ENCODE results near the gene ST7L.

Gene ST7L

DNA sequence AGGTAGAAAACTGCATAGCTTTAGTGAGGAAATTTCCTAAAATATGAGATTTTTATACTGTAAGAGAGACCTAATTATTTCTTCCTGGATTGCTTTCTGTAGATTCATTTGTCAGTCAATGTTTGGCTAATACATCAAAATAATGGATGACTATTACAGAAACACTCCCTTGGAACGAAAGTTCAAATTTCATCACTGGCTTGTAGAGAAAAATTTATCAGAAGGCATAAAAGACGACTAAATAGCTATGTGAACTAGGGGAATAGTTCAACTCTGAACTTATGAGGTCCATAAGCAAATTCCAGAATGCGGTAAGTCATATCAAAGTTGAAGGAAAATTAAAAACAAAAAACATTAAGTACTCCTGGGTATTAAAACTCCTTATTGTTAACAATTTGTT lies 74.2 kb downstream of the ST7L start:
- DNase-seq = no peak

- DNase-seq = no peak
Measured at GRCh38 chr1:112544011-112544688, 74.8 kb downstream of the ST7L start.

DNA sequence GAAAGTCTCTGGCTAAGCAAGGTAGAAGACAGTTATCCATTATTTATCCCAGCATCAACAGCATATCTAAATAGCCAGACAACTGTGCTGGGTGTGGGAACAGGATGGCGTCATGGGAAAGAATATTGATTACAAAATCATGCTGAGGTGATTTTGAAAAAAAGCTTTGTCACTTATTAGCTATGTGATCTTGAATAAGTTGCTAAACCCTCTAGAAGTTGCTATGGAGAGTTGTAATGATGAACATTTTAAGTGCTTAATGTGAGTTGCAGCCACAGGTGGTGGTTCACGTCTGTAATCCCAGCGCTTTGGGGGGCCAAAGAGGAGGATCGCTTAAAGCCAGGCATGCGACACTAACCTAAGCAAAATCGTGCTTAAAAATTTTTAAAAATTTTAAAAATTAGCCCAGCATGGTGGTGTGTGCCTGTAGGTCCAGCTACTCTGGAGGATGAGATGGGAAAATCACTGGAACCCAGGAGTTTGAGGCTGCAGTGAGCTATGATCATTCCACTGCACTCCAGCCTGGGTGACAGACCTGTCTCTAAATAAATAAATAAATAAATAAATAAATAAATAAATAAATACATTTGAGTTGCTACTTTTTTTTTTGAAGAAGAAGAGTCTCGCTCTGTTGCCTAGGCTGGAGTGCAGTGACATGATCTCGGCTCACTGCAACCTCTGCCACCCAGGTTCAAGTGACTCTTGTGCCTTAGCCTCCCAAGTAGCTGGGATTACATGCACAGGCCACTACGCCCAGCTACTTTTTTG lies 76.6 kb downstream of the ST7L start:
- DNase-seq = no peak

- no peak for DNase-seq
Measured at GRCh38 chr1:112541299-112541698, 77.6 kb downstream of the ST7L start.

DNA sequence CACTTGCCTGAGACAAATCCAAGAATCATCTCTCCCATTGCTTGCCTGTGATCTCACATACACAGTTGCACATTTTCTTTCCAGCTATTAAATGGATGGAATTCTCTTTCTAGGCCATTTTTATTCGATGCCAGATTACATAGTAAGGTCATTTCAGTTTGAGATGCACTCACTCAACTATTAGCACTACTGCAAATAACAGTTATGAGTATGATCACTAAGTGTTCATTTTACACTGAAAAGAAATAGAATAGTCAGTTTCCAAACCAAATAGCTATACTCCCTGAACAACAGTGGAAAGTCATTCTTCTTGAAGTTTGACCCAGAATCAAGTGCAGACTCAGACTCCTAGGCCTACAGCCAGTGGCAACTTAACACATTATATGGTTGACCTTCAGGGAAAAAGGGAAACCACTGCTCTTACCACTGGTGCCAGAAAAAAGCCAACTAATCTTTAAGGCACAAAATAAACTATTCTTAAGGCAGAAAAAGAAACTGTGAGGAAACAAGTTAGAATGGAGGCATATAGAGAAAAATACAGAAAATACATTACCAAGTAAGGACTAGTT lies 78.6 kb downstream of the ST7L start:
- no peak for DNase-seq

- no peak for DNase-seq
Measured at GRCh38 chr1:112538883-112539282, 80.1 kb downstream of the ST7L start.

- DNase-seq = no peak
Measured at GRCh38 chr1:112537456-112537855, 81.5 kb downstream of the ST7L start.

- no peak for DNase-seq
Measured at GRCh38 chr1:112536561-112536960, 82.4 kb downstream of the ST7L start.

- DNase-seq = no peak
Measured at GRCh38 chr1:112533029-112533428, 85.9 kb downstream of the ST7L start.

DNA sequence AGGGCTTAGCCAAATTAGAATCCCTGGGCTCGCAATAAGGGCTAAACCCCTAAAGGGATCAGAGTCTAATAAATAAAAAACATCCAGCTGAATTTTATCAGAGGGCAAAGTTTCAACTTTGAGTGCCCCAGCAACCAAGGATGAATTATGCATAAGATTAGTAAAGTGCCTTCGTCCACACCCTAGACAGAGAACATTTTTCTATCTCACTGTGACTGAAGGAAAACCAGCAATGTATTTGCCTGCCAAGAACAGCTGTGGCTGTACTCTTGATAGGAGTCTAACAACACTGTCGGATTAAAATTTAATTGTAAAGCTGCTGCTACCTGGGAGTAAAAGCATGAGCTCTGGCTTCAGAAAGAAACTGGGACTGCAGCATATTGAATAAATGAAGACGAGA lies 86.9 kb downstream of the ST7L start:
- DNase-seq = no peak

- no peak for DNase-seq
Measured at GRCh38 chr1:112530832-112531231, 88.1 kb downstream of the ST7L start.

DNA sequence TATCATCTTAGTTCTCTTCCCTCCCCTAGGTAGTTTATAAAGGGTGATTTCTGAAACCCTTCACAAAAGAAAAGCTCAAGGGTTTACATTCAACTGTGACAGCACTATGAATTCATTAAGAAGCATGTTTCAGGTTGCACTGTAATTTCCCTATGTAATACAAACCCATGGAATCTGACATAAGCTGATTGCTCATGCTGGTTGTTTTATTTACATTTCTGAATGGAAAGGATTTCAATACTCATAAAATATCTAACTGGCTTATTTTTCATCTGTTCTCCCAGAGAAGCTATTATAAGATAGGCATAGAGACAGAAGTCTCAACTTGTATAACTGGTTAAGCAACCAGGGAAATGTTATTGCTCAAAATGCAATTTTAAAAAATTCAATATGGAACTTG lies 89.6 kb downstream of the ST7L start:
- DNase-seq = no peak

GRCh38 chr1:112528076-112528475 lies 90.9 kb downstream of the ST7L start:
- no peak for DNase-seq

- no peak for DNase-seq
Measured at GRCh38 chr1:112527266-112528010, 91.5 kb downstream of the ST7L start.

- DNase-seq = no peak
Measured at GRCh38 chr1:112524986-112525385, 94.0 kb downstream of the ST7L start.

DNA sequence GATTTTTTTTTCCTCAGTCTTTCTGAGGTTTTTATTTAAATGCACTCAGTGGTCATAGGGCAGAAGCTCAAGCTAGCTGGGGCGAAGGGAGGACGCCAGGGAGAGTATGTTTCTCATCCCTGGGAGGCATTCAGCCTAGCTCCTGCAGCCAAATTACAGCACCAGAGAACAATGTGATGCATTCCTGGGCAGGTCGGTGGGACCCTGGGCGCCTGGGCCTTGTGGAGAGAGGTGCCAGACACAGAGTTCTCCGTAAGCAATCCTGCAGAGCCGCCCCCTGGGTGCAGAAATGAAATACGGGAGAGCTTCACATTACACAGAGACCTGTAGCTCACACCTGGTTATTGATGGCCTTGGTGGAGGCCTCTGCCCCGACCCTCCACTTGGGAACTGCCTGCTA lies 94.7 kb downstream of the ST7L start:
- DNase-seq = no peak

DNA sequence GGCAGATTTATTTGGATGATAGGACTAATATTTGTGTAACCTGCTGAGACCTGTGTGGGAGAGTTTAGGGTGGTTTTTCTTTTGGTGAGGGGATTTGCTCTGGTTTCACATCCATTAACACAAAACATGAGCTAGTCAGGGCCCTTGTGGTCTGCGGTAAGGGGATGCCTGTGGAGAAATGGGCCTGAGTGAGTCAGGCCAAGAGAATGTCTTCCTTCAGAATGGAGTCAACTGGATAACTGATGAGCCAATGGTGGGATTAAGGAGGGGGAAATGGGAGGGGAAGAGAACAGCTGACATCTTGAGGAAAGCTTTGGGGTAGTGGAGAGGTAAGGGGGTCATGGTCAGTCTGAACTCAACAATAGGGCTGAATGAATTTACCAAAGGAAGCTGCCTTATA lies 96.3 kb downstream of the ST7L start:
- no peak for DNase-seq

- no peak for DNase-seq
Measured at GRCh38 chr1:112520166-112520565, 98.8 kb downstream of the ST7L start.

DNA sequence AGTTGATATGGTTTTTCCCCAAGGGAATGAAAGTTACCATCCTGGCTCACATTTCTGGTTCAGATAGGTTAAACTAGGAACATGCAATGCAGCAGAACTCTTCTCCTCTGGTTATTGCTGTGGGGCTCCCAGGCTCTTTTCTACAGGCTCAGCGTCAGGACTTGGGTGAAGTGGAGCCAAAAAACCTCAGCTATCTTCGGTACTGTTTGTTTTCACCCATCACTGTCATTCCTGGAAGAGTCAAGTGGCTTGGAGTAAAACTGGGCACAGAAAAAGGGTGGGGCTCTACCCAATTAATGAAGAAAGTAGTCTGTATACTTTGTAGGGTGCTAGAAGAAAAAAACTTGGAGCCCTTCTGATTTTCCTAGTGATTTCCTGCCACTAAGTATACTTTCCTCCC lies 100.8 kb downstream of the ST7L start:
- DNase-seq = no peak

DNA sequence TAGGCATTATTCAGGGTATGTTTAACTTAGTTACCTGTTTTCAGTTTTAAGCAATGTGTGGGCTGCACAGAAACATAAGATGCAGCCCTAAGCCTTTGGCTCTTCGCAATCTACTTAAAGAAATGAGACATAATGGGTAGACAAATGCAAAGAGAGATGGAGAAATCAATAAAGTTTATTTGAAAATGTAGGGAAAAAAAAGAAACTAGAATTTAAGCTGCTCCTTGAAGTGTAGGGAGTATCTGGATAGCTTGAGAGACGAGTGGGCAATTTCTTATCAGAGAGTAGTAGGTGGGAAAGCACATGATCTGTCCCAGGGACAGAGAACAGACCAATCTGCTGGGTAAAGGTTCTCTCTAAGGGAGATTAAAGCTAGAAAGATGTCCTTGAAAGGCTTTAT lies 101.3 kb downstream of the ST7L start:
- no peak for DNase-seq

DNA sequence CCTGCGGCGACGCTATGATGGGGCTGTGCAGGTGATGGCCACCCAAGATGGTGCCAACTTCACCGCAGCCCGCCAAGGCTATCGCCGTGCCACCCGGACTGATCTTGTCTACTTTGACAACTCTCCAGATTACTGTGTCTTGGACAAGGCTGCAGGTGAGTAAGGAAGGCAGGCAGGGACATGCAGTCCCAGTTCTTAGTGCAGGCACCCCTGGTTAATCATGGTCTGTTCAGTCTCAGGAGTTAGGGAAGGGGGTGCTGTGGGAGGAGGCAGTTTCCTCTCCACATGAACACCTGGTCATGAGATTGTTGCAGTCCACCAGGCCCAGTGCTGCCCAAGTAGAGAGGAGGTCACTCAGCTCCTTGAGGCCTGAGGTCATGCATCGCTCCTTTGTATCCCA lies 101.7 kb downstream of the ST7L start:
- no peak for DNase-seq

- DNase-seq = no peak
Measured at GRCh38 chr1:112516141-112516540, 102.8 kb downstream of the ST7L start.

DNA sequence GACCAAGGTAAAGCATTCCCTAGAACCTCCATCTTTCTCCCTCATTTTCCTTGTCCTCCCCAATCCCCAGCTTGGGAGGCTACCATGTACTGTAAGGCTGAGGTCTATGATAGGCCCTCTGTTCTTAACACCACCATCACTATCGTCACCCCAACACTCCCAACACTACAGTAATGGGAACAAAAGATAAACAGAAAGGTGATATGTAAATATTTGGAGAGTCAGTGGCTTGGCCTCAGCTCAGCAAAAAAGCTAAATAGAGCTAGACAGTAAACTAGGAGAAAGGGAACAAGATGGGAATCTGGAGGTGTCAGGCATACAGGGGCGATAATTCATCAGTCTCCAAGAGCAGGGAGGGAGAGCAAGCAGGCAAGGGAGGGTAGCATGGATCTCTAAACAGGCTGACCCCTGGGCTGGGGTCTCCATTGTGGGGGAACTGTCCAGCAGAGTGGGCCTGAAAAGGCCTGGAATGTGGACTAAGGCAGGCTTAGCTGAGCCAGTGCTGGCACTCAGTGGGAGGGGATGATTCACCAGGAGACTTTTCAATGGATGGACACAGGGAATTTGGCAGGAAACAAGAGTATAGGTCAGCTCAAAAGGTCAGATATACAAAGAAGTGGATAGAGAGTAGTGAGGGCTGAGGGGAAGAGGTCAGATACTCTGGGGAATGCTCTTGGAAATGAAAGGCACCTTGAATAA lies 103.5 kb downstream of the ST7L start:
- no peak for DNase-seq

Measured in activated T-cell treated with anti-CD3 and anti-CD28 coated beads for 4 hours (primary cell).